ENCODE measurements around the gene RHCE. TPM values are rescaled to one million over a fixed set of nuclear protein-coding genes. Genes with fewer than 3 reads are reported as not detected.

RHCE gene
- total RNA-seq, 2 experiments from 2014 or later = 0.25 to 1.1 TPM

DNA sequence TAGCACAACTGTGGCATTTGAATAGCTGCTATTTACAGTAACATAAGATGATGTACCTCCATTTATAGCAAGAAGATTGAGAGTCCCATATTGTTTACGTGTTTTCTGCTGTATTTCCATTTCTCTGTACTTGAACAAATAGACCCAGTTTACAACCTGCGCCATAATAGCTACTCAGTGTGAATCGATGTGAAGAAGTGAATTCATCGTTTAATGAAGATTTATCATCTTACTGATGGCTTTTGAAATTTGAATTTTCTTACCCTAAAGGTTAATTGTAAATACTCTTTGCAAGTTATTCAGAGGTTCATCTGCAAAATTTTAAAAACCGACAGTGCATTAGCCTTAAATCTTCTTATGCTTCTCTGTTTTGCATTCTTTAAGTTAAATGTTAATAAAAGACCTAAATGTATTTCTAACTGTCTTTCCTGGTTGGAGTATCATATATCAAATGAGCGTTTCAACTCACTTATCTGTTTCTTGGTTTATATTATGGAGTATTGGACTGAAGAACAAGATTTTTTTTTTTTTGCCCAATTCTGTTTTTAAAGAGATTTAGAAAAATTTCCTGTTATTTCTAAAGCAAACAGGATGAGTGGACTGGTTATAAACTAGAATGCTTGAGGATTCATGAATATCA, 12.2 kb upstream of the RHCE start:
- Mint-ChIP-seq H3K27me3 (no peaks in the 10 kb centered on the region), H3K4me1 (ENCODE audit: low read depth) (peaks cover 73% of the 10 kb centered on the region), H3K9me3 (no peaks in the 10 kb centered on the region), H3K27ac (peak overlapping the region; percentile 84), H3K36me3 (ENCODE audit: low read depth) (peaks cover 14% of the 10 kb centered on the region), H3K4me3 (peak overlapping the region; percentile 85)
- TF ChIP-seq, protein P1, sequence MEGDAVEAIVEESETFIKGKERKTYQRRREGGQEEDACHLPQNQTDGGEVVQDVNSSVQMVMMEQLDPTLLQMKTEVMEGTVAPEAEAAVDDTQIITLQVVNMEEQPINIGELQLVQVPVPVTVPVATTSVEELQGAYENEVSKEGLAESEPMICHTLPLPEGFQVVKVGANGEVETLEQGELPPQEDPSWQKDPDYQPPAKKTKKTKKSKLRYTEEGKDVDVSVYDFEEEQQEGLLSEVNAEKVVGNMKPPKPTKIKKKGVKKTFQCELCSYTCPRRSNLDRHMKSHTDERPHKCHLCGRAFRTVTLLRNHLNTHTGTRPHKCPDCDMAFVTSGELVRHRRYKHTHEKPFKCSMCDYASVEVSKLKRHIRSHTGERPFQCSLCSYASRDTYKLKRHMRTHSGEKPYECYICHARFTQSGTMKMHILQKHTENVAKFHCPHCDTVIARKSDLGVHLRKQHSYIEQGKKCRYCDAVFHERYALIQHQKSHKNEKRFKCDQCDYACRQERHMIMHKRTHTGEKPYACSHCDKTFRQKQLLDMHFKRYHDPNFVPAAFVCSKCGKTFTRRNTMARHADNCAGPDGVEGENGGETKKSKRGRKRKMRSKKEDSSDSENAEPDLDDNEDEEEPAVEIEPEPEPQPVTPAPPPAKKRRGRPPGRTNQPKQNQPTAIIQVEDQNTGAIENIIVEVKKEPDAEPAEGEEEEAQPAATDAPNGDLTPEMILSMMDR (IDR thresholded peaks at IDR 0.05) = no peak
- H3K27ac ChIP-seq (ENCODE audit: low read depth in 1 of 2, low read length in 2 of 2) = no peak overlapping the region
- no peak for ATAC-seq (ENCODE audit: poor library complexity)
- peaks cover 17% of the 10 kb centered on the region for H3K4me1 ChIP-seq (ENCODE audit: insufficient read depth, low read length)
- intact Hi-C loops (cut with DNase I, micrococcal nuclease) = loop anchor here (5.0 to 10.0 kb wide), 4 partner anchors 39 to 98 kb away; partner anchors contain the start of gene TMEM50A (in 2 of the 2)
- H3K27me3 ChIP-seq (ENCODE audit: control insufficient read depth in 1 of 2, insufficient read depth in 2 of 2, low read length in 2 of 2) = no peaks in the 10 kb centered on the region
- ChIA-PET CTCF (interaction anchor here (0.7 kb wide), 1 partner anchor 36 kb away, joined by 3 read pairs; no protein-coding TSS in a partner anchor), POLR2A (interaction anchor here (1.3 kb wide), 1 partner anchor 15 kb away, joined by 4 read pairs; no protein-coding TSS in a partner anchor)
- no peaks in the 10 kb centered on the region for H3K9me3 ChIP-seq (ENCODE audit: control insufficient read depth in 1 of 2, insufficient read depth in 1 of 2, low read length in 2 of 2)
- no peak for DNase-seq
- H3K36me3 ChIP-seq (ENCODE audit: insufficient read depth, low read length) = peaks cover 8% of the 10 kb centered on the region
- H3K4me3 ChIP-seq (ENCODE audit: low read length) = no peak overlapping the region

DNA sequence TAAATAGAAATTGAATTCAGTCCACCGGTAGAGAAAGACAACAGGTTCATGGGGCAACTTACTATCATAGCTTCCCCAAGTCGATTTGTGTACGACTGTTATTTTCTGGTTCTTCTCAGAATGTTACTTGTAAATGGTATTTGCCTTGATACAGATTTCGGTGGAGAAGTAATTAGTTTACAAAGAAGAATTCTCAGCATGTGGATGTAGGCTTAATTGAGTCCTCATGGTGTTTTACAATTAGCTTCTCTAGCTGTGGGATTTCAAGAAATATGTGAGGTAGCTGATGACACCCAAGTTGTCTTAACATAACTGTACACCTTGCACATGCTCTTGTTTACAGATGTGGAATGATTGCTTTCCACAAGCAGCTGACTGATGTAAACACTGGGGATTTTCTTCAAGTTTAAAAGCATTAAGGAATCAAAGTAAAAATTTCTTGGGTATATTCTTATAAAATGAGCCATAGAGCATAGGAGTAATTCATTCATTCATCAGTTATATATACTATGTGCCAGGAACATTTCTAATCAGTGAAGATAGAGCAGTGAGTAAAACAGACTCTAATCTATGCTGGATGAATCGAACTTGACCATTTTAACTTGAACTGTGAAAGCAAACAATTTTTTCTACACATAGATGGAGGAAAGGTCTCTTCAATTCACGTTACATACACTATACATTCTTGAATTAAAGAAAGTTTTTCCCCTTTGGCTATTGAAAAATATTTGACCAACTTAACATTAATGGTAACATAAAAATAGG, 11.5 kb upstream of the RHCE start:
- H3K4me1 ChIP-seq (ENCODE audit: insufficient read depth, low read length) = peaks cover 17% of the 10 kb centered on the region
- H3K9me3 ChIP-seq (ENCODE audit: control insufficient read depth in 1 of 2, insufficient read depth in 1 of 2, low read length in 2 of 2) = no peaks in the 10 kb centered on the region
- H3K36me3 Mint-ChIP-seq (ENCODE audit: low read depth) = peaks cover 12% of the 10 kb centered on the region
- H3K27me3 Mint-ChIP-seq = no peaks in the 10 kb centered on the region
- ChIA-PET POLR2A (interaction anchor here (0.5 to 2.6 kb wide), 6 partner anchors 9 to 45 kb away, joined by 4 to 9 read pairs (median 6); no protein-coding TSS in a partner anchor), CTCF (interaction anchor here (1.0 to 1.4 kb wide), 3 partner anchors 34 to 192 kb away, joined by 3 to 4 read pairs (median 3); no protein-coding TSS in a partner anchor)
- no peaks in the 10 kb centered on the region for H3K27me3 ChIP-seq (ENCODE audit: control insufficient read depth in 1 of 2, insufficient read depth in 2 of 2, low read length in 2 of 2)
- intact Hi-C loops (cut with DNase I, micrococcal nuclease) = loop anchor here (5.0 to 10.0 kb wide), 4 partner anchors 40 to 97 kb away; partner anchors contain the start of gene TMEM50A (in 2 of the 2)
- H3K9me3 Mint-ChIP-seq = no peaks in the 10 kb centered on the region
- peaks cover 2% of the 10 kb centered on the region for H3K36me3 ChIP-seq (ENCODE audit: insufficient read depth, low read length)
- DNase-seq (no peak), ATAC-seq (ENCODE audit: poor library complexity) (no peak)
- peak overlapping the region in 1 of 2 donors; percentile 75 for H3K27ac ChIP-seq (ENCODE audit: low read depth in 1 of 2, low read length in 2 of 2)
- TF ChIP-seq, protein P1 (IDR thresholded peaks at IDR 0.05) = no peak
- peak overlapping the region; percentile 85 for H3K4me3 Mint-ChIP-seq
- peak overlapping the region; percentile 84 for H3K27ac Mint-ChIP-seq
- H3K4me3 ChIP-seq (ENCODE audit: low read length) = peak overlapping the region; percentile 83
- H3K4me1 Mint-ChIP-seq (ENCODE audit: low read depth) = peaks cover 69% of the 10 kb centered on the region

All from CD4-positive, alpha-beta T cell (primary cell).